ENCODE measurements around the gene CD44. TPM values are rescaled to one million over a fixed set of nuclear protein-coding genes. Genes with fewer than 3 reads are reported as not detected.
A peak's percentile ranks its signal among the peaks of the same experiment; 100 is the strongest.

CD44 gene
- total and polyA plus RNA-seq, 10 donors = 60.9 to 521 (median 317) TPM

DNA sequence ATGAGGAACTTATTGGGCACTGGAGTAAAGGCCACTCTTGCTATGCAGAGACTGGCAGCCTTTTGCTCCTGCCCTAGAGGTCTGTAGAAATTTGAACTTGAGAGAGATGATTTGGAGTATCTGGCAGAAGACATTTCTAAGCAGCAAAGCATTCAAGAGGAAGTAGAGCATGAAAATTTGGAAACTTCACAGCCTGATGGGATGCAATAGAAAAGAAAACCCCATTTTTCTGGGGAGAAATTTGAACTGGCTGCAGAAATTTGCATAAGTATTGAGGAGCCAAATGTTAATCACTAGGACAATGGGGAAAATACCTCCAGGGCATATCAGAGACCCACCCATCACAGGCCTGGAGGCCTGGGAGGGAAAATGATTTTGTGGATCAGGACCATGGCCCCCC, 29.9 kb upstream of the CD44 start:
- intact Hi-C loops (cut with DNase I; ENCODE audit: low total_unique reads) = no loop called here
- TF ChIP-seq POLR2A (IDR thresholded peaks at IDR 0.05) = no peak
- TF ChIP-seq CTCF (IDR thresholded peaks at IDR 0.05 in 8 of 11, conservative IDR thresholded peaks at IDR 0.05 in 3 of 11) = no peak
- no peak for TF ChIP-seq POLR2AphosphoS5 (IDR thresholded peaks at IDR 0.05)
- Histone ChIP-seq H3K4me3 (no peak overlapping the region), H3K27me3 (replicated peaks in 1 of 7) (no peaks in the 10 kb centered on the region), H3K9me3 (no peaks in the 10 kb centered on the region), H3K36me3 (no peaks in the 10 kb centered on the region), H3K27ac (no peak overlapping the region), H3K4me1 (peaks cover 27 to 72% (median 54%) of the 10 kb centered on the region in 6 donors)
- no peak for DNase-seq

- intact Hi-C loops (cut with DNase I; ENCODE audit: low total_unique reads) = no loop called here
- Histone ChIP-seq H3K27me3 (replicated peaks in 1 of 7) (no peaks in the 10 kb centered on the region), H3K27ac (peak overlapping the region in 3 of 8 donors; percentile 59 to 77 (median 75)), H3K9me3 (no peaks in the 10 kb centered on the region), H3K4me3 (no peak overlapping the region), H3K36me3 (no peaks in the 10 kb centered on the region), H3K4me1 (peaks cover 27 to 79% (median 60%) of the 10 kb centered on the region in 6 donors)
- no peak for DNase-seq
- TF ChIP-seq POLR2A (IDR thresholded peaks at IDR 0.05) (no peak), POLR2AphosphoS5 (IDR thresholded peaks at IDR 0.05) (no peak), CTCF (IDR thresholded peaks at IDR 0.05 in 8 of 11, conservative IDR thresholded peaks at IDR 0.05 in 3 of 11) (no peak)
These were observed 29.1 kb upstream of the CD44 start for GRCh38 chr11:35109827-35110226.

GRCh38 chr11:35111161-35112055, 27.6 kb upstream of the CD44 start:
- Histone ChIP-seq H3K9me3 (no peaks in the 10 kb centered on the region), H3K36me3 (no peaks in the 10 kb centered on the region), H3K4me3 (peak overlapping the region in 1 of 8 donors; percentile 12), H3K4me1 (peaks cover 27 to 81% (median 57%) of the 10 kb centered on the region in 6 donors), H3K27ac (peak overlapping the region; percentile 9 to 77 (median 55)), H3K27me3 (replicated peaks in 1 of 7) (no peaks in the 10 kb centered on the region)
- TF ChIP-seq POLR2AphosphoS5 (IDR thresholded peaks at IDR 0.05) (peak in 2 of 3 donors; percentile 8 to 23), POLR2A (IDR thresholded peaks at IDR 0.05) (no peak), CTCF (IDR thresholded peaks at IDR 0.05 in 8 of 11, conservative IDR thresholded peaks at IDR 0.05 in 3 of 11) (no peak)
- 56 to 74% (median 65%) methylated on average over 4 of the region's 4 CpGs for WGBS, 5 donors
- DNase-seq = no peak
- intact Hi-C loops (cut with DNase I; ENCODE audit: low total_unique reads) = no loop called here

- DNase-seq = no peak
- Histone ChIP-seq H3K36me3 (no peaks in the 10 kb centered on the region), H3K4me3 (no peak overlapping the region), H3K9me3 (no peaks in the 10 kb centered on the region), H3K4me1 (peaks cover 21 to 81% (median 49%) of the 10 kb centered on the region in 6 donors), H3K27ac (peak overlapping the region in 5 of 8 donors; percentile 46 to 77 (median 73)), H3K27me3 (replicated peaks in 1 of 7) (no peaks in the 10 kb centered on the region)
- no peak for TF ChIP-seq CTCF (IDR thresholded peaks at IDR 0.05 in 8 of 11, conservative IDR thresholded peaks at IDR 0.05 in 3 of 11)
- no peak for TF ChIP-seq POLR2AphosphoS5 (IDR thresholded peaks at IDR 0.05)
- TF ChIP-seq POLR2A (IDR thresholded peaks at IDR 0.05) = no peak
- intact Hi-C loops (cut with DNase I; ENCODE audit: low total_unique reads) = no loop called here
- 89 to 92% (median 91%) methylated on average over 13 of the region's 13 CpGs for WGBS, 5 donors
These were observed 26.7 kb upstream of the CD44 start for GRCh38 chr11:35112056-35112845.
